ENCODE data around the gene HES2.
"Not testable (repeated sequence)": the region's sequence is repeated elsewhere in the genome, so short reads cannot be mapped to it uniquely, and the experiment has no call there.

The HES2 gene

GRCh38 chr1:6435129-6435528, 15.4 kb upstream of the HES2 start:
- no peak for TF ChIP-seq CTCF (IDR thresholded peaks at IDR 0.05; ENCODE audit: control extremely low read depth, extremely low read depth, low read depth, missing control alignments)
- no peak for DNase-seq (ENCODE audit: extremely low spot score)
- CTCF ChIA-PET = interaction anchor here (3.2 to 11.2 kb wide), 2 partner anchors 14 to 33 kb away, joined by 12 to 94 read pairs; partner anchors contain the start of gene HES2
- POLR2A ChIA-PET = no interaction called here

- ChIA-PET POLR2A (no interaction called here), CTCF (interaction anchor here (11.2 kb wide), 1 partner anchor 13 kb away, joined by 94 read pairs; the partner anchor contains the start of gene HES2)
- no peak for DNase-seq (ENCODE audit: extremely low spot score)
- no peak for TF ChIP-seq CTCF (IDR thresholded peaks at IDR 0.05; ENCODE audit: control extremely low read depth, extremely low read depth, low read depth, missing control alignments)
Observed at GRCh38 chr1:6434186-6434585, 14.5 kb upstream of the HES2 start.

- DNase-seq (ENCODE audit: extremely low spot score); POLR2A ChIA-PET: not testable (repeated sequence)
- CTCF ChIA-PET = interaction anchor here (1.3 to 11.2 kb wide), 3 partner anchors 11 to 33 kb away, joined by 3 to 94 read pairs (median 6); partner anchors contain the start of gene HES2
Observed at GRCh38 chr1:6431645-6432579, 12.2 kb upstream of the HES2 start.

- CTCF ChIA-PET = interaction anchor here (1.0 kb wide), 1 partner anchor 8 kb away, joined by 8 read pairs; no protein-coding TSS in a partner anchor
- POLR2A ChIA-PET; DNase-seq (ENCODE audit: extremely low spot score): not testable (repeated sequence)
Observed at GRCh38 chr1:6429660-6430411, 10.1 kb upstream of the HES2 start.

GRCh38 chr1:6428453-6428852, 8.7 kb upstream of the HES2 start:
- DNase-seq (ENCODE audit: extremely low spot score); POLR2A ChIA-PET: not testable (repeated sequence)
- CTCF ChIA-PET = interaction anchor here (1.8 kb wide), 1 partner anchor 9 kb away, joined by 12 read pairs; no protein-coding TSS in a partner anchor

GRCh38 chr1:6427441-6428390, 8.0 kb upstream of the HES2 start:
- POLR2A ChIA-PET = no interaction called here
- CTCF ChIA-PET = interaction anchor here (1.7 to 1.8 kb wide), 2 partner anchors 10 kb away, joined by 12 to 14 read pairs; no protein-coding TSS in a partner anchor
- no peak for DNase-seq (ENCODE audit: extremely low spot score)
- no peak for TF ChIP-seq CTCF (IDR thresholded peaks at IDR 0.05; ENCODE audit: control extremely low read depth, extremely low read depth, low read depth, missing control alignments)

- POLR2A ChIA-PET = no interaction called here
- TF ChIP-seq CTCF (IDR thresholded peaks at IDR 0.05; ENCODE audit: control extremely low read depth, extremely low read depth, low read depth, missing control alignments) = no peak
- CTCF ChIA-PET = interaction anchor here (1.2 to 1.7 kb wide), 3 partner anchors 11 to 220 kb away, joined by 3 to 14 read pairs (median 4); no protein-coding TSS in a partner anchor
Observed at GRCh38 chr1:6426972-6427350, 7.2 kb upstream of the HES2 start.

More at GRCh38 chr1:6426972-6427350, 7.2 kb upstream of the HES2 start:
- no peak for DNase-seq (ENCODE audit: extremely low spot score)
